Progenitor cell of endocrine pancreas (in vitro differentiated cells): Measurements from ENCODE around the gene LIPH. TPM values are rescaled to one million over a fixed set of nuclear protein-coding genes. Genes with fewer than 3 reads are reported as not detected.

Experiments
- DNase-seq: peaks from one replicate; pipeline ENCODE4 v3.0.0; 2021; ENCODE audit warnings: low spot score; ENCODE audit not compliant: unreplicated experiment
- H3K27ac Mint-ChIP-seq: 2 replicates; pipeline ENCODE4 v1.8.0; 2021; ENCODE audit warnings: mild to moderate bottlenecking, moderate library complexity, mixed read lengths
- H3K27me3 Mint-ChIP-seq: 2 replicates; pipeline ENCODE4 v1.8.0; 2021; ENCODE audit warnings: mixed read lengths
- H3K36me3 Mint-ChIP-seq: 2 replicates; pipeline ENCODE4 v1.8.0; 2022; ENCODE audit warnings: mixed read lengths; ENCODE audit not compliant: insufficient read depth
- H3K4me1 Mint-ChIP-seq: 2 replicates; pipeline ENCODE4 v1.8.0; 2021; ENCODE audit warnings: low read depth, mixed read lengths
- H3K4me3 Mint-ChIP-seq: 2 replicates; pipeline ENCODE4 v1.8.0; 2021; ENCODE audit warnings: low read depth, mild to moderate bottlenecking, moderate library complexity, mixed read lengths
- H3K9me3 Mint-ChIP-seq: 2 replicates; pipeline ENCODE4 v1.8.0; 2021; ENCODE audit warnings: low read depth, mixed read lengths
- total RNA-seq: library from RNA; stranded (reverse); gene quantifications from 2 replicates; pipeline ENCODE4 v1.2.1, GENCODE V29; 2021
- TF ChIP-seq, protein P1 (sequence below): fragments of 200-600 bp; sonication (generic); IDR thresholded peaks from one replicate; pipeline ENCODE4 v1.5.0; 2021; ENCODE audit warnings: antibody characterized with exemption, mild to moderate bottlenecking; ENCODE audit not compliant: unreplicated experiment

The LIPH gene
- total RNA-seq, 1 donor from 2014 or later: 0.79 TPM

DNA sequence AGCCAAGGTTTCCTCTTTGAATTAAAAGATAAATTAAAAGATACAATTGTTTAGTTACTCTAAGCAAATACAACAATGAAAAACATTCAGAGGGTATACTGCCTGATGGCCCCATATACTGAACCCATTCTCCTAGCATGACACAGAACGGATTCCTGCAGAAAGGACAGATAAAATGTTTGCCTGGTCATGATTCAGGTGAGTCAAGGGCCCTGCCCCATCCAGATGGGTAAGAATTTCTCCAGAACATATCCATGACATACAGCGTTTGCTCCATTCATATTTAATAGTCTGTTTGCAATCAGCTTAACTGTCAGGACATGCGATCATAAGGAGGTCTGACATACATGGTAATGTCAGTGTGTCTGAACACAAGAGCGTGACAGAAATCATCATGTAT is 62.1 kb downstream of the LIPH start:
- DNase-seq: no peak
- peaks cover 7% of the 10 kb centered on the region for H3K4me1 Mint-ChIP-seq
- H3K27ac Mint-ChIP-seq: no peak overlapping the region
- H3K4me3 Mint-ChIP-seq: no peak overlapping the region
- peaks cover 10% of the 10 kb centered on the region for H3K36me3 Mint-ChIP-seq
- TF ChIP-seq, protein P1, sequence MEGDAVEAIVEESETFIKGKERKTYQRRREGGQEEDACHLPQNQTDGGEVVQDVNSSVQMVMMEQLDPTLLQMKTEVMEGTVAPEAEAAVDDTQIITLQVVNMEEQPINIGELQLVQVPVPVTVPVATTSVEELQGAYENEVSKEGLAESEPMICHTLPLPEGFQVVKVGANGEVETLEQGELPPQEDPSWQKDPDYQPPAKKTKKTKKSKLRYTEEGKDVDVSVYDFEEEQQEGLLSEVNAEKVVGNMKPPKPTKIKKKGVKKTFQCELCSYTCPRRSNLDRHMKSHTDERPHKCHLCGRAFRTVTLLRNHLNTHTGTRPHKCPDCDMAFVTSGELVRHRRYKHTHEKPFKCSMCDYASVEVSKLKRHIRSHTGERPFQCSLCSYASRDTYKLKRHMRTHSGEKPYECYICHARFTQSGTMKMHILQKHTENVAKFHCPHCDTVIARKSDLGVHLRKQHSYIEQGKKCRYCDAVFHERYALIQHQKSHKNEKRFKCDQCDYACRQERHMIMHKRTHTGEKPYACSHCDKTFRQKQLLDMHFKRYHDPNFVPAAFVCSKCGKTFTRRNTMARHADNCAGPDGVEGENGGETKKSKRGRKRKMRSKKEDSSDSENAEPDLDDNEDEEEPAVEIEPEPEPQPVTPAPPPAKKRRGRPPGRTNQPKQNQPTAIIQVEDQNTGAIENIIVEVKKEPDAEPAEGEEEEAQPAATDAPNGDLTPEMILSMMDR: no peak
- H3K27me3 Mint-ChIP-seq: no peaks in the 10 kb centered on the region
- H3K9me3 Mint-ChIP-seq: no peaks in the 10 kb centered on the region

DNA sequence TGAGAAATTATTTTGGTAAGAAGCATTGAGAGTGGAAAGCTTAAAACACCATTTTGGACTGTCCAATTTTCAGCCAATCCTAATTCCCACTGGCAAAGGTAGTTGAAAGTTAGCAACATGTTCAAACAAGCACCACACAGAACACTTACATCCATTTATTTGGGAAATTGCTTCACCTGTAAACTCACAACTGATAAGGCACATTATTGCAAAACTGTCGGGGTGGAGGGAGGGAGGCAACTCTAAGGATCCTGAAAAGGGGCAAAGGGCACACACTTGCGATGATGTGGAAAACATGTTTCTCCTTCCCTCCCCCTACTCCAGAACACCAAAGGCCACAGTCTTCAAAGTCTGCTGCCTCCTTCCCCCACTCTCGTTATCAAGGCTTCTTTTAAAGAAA is 62.9 kb downstream of the LIPH start:
- Mint-ChIP-seq H3K4me3 (no peak overlapping the region), H3K4me1 (peaks cover 7% of the 10 kb centered on the region), H3K27ac (peak overlapping the region; percentile 23), H3K9me3 (no peaks in the 10 kb centered on the region), H3K27me3 (no peaks in the 10 kb centered on the region), H3K36me3 (peaks cover 9% of the 10 kb centered on the region)
- no peak for DNase-seq
- TF ChIP-seq, protein P1: no peak

DNA sequence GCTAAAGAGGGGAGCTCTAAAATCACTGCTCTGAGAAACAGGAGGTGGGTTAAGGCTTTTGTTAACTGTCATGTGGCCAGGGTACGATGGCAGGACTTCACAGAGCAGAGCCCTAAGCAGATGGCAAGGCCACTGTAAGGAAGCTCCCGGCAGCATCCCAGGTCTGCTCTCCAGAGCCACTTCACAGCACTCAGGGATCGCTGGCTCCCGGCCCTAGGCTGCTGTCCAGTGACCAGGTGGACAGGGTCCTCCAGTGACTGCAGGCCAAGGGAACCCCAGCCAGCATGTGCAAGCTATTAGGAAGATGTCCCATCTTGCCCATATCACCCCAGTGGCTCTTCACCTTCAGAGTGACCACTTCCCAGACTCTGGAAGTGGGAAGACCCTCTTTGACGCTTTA is 63.9 kb downstream of the LIPH start:
- TF ChIP-seq, protein P1: no peak
- DNase-seq: no peak
- Mint-ChIP-seq H3K9me3 (no peaks in the 10 kb centered on the region), H3K4me3 (no peak overlapping the region), H3K36me3 (peaks cover 5% of the 10 kb centered on the region), H3K4me1 (peaks cover 7% of the 10 kb centered on the region), H3K27me3 (no peaks in the 10 kb centered on the region), H3K27ac (no peak overlapping the region)

DNA sequence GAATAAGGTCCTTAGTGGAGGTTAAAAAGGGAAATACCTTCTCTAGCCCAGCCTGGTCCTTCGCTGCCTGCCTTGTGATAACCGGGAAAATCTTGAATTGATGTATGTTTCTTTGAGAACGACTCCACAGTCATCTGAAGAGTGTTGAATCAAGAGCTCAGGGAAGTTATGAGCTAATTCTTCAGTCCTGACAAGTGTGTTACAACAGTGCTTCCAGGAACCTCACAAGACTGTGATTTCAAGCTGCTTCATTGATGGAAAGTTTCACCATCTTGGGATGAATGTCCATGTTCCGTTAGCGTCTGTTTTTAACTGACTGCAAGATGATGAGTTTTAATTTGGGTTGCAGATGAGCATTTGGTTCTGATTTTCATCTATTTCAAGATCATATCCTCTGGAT is 66.0 kb downstream of the LIPH start:
- DNase-seq: no peak
- peaks cover 7% of the 10 kb centered on the region for H3K4me1 Mint-ChIP-seq
- H3K4me3 Mint-ChIP-seq: no peak overlapping the region
- H3K9me3 Mint-ChIP-seq: no peaks in the 10 kb centered on the region
- peaks cover 13% of the 10 kb centered on the region for H3K36me3 Mint-ChIP-seq
- H3K27me3 Mint-ChIP-seq: no peaks in the 10 kb centered on the region
- TF ChIP-seq, protein P1: no peak
- H3K27ac Mint-ChIP-seq: no peak overlapping the region

DNA sequence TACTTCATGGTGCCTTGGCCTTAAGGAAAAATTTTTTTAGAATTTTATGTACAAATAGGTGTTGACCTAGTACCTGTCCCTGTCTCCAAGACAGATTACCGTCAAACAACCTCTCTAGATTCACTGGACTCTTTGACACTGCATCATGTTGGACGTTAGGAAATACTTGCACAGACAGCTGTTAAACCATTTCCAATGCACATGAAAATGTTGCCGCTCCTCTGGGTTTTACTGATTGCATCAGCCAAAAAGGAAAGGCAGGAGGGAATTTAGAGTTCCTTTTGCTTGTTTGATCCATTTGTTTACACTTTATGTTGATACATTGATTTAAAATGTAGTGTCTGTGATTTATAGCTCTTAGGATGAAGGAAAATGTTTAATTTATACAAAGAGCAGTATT is 68.1 kb downstream of the LIPH start:
- Mint-ChIP-seq H3K27me3 (no peaks in the 10 kb centered on the region), H3K27ac (no peak overlapping the region), H3K36me3 (peaks cover 12% of the 10 kb centered on the region), H3K4me3 (no peak overlapping the region), H3K9me3 (no peaks in the 10 kb centered on the region), H3K4me1 (peaks cover 1% of the 10 kb centered on the region)
- no peak for DNase-seq
- TF ChIP-seq, protein P1: no peak
